GM18868 (cell line): Measurements from ENCODE around the gene NCOR1.
A peak's percentile ranks its signal among the peaks of the same experiment; 100 is the strongest.
"Not testable (repeated sequence)": the region's sequence is repeated elsewhere in the genome, so short reads cannot be mapped to it uniquely, and the experiment has no call there.

ENCODE experiments used
- ATAC-seq: cut with Tn5 transposase; IDR thresholded peaks from one replicate; pipeline ENCODE4 v1.9.1; 2021; ENCODE audit warnings: mild to moderate bottlenecking, moderate library complexity; ENCODE audit not compliant: unreplicated experiment

The NCOR1 gene

GRCh38 chr17:16215273-16215964 is at the start of gene NCOR1:
NCOR1 (minus strand) TSS chr17:16215534; CDS start chr17:16194569, 20,965 bp downstream.
- ATAC-seq: peak; percentile 74

GRCh38 chr17:16262201-16262600 is 46.9 kb upstream of the NCOR1 start:
- ATAC-seq: no peak

GRCh38 chr17:16261049-16261448 is 45.7 kb upstream of the NCOR1 start:
- ATAC-seq: no peak

GRCh38 chr17:16259926-16260325 is 44.6 kb upstream of the NCOR1 start:
- no peak for ATAC-seq

GRCh38 chr17:16258901-16259300 is 43.6 kb upstream of the NCOR1 start:
- ATAC-seq: no peak

GRCh38 chr17:16255481-16255921 is 40.2 kb upstream of the NCOR1 start:
- ATAC-seq: no peak

- no peak for ATAC-seq
These were observed 39.6 kb upstream of the NCOR1 start for GRCh38 chr17:16254773-16255400.

- no peak for ATAC-seq
These were observed 36.2 kb upstream of the NCOR1 start for GRCh38 chr17:16251556-16251955.

GRCh38 chr17:16251043-16251442 is 35.7 kb upstream of the NCOR1 start:
- no peak for ATAC-seq

GRCh38 chr17:16250635-16251034 is 35.3 kb upstream of the NCOR1 start:
- ATAC-seq: no peak

- no peak for ATAC-seq
These were observed 32.3 kb upstream of the NCOR1 start for GRCh38 chr17:16247586-16247984.

- ATAC-seq: no peak
These were observed 28.6 kb upstream of the NCOR1 start for GRCh38 chr17:16243801-16244567.

- no peak for ATAC-seq
These were observed 28.1 kb upstream of the NCOR1 start for GRCh38 chr17:16243385-16243784.

- no peak for ATAC-seq
These were observed 26.6 kb upstream of the NCOR1 start for GRCh38 chr17:16241906-16242399.

- no peak for ATAC-seq
These were observed 24.6 kb upstream of the NCOR1 start for GRCh38 chr17:16239931-16240330.

GRCh38 chr17:16232391-16232790 is 17.1 kb upstream of the NCOR1 start:
- no peak for ATAC-seq

- not testable (repeated sequence) for ATAC-seq
These were observed 14.7 kb upstream of the NCOR1 start for GRCh38 chr17:16229912-16230561.

GRCh38 chr17:16222406-16222805 is 7.1 kb upstream of the NCOR1 start:
- no peak for ATAC-seq

- ATAC-seq: peak; percentile 38
These were observed 1.8 kb upstream of the NCOR1 start, which contains the start of gene PIGL for GRCh38 chr17:16217002-16217635. PIGL (plus strand) TSS chr17:16217210; CDS start chr17:16217227, 17 bp downstream.

GRCh38 chr17:16216341-16217001 is 1.1 kb upstream of the NCOR1 start:
- not testable (repeated sequence) for ATAC-seq
